B cell (primary cell): ENCODE results near the gene PITPNB. TPM values are rescaled to one million over a fixed set of nuclear protein-coding genes. Genes with fewer than 3 reads are reported as not detected.

ENCODE experiments used
- ATAC-seq: fragments of 200-7000 bp; cut with Tn5 transposase; one replicate; pipeline ENCODE4 v1.10.0; 2021; ENCODE audit warnings: low read depth, mild to moderate bottlenecking, moderate number of reproducible peaks, moderate library complexity
- CTCF ChIA-PET: fragments of 350-600 bp; sonication (Branson Sonifier 250); formaldehyde crosslinking; loops from one replicate; lab custom pipeline; 2021; ENCODE audit warnings: antibody characterized with exemption, inconsistent platforms; lab: Charles Lee
- POLR2A ChIA-PET: fragments of 350-600 bp; sonication (Branson Sonifier 250); formaldehyde crosslinking; loops from one replicate; lab custom pipeline; 2021; ENCODE audit warnings: antibody characterized with exemption; lab: Charles Lee
- DNase-seq: peaks from one replicate; pipeline ENCODE4 v3.0.0; 2013
- H2AFZ ChIP-seq: 2 replicates; pipeline ENCODE4 v1.6.1; 2012; ENCODE audit warnings: mild to moderate bottlenecking, low read depth, low read length; ENCODE audit not compliant: insufficient read depth, poor library complexity, severe bottlenecking
- H3K27ac ChIP-seq, 2 donors: 1 replicate in 1 of 2; 2 replicates in 1 of 2; pipeline ENCODE4 v1.5.1; 2012 to 2013; ENCODE audit warnings: low read length in 2 of 2, mild to moderate bottlenecking in 2 of 2, moderate library complexity in 1 of 2
- H3K27me3 ChIP-seq, 4 experiments: fragments of 200-600 bp in 1 of 4; sonication (generic) in 1 of 4; replicated peaks in 1 of 4; 1 replicate in 2 of 4; 2 replicates in 2 of 4; pipeline versions ENCODE4 v1.6.1 to v1.7.0; 2013 to 2016; ENCODE audit warnings: low read length in 3 of 4, mild to moderate bottlenecking in 2 of 4, mixed read lengths in 1 of 4, moderate library complexity in 1 of 4; ENCODE audit not compliant: insufficient read depth in 4 of 4, control insufficient read depth in 3 of 4; ENCODE audit errors: control extremely low read depth in 1 of 4
- H3K36me3 ChIP-seq, 2 experiments: replicated peaks in 1 of 2; 1 replicate in 1 of 2; 2 replicates in 1 of 2; pipeline versions ENCODE4 v1.6.1 to v1.7.1; 2013; ENCODE audit warnings: low read length in 1 of 2; ENCODE audit not compliant: insufficient read depth in 2 of 2, control insufficient read depth in 1 of 2; ENCODE audit errors: control extremely low read depth in 1 of 2, extremely low read depth in 1 of 2
- H3K4me1 ChIP-seq, 2 donors: fragments of 200-600 bp in 1 of 2; sonication (generic) in 1 of 2; 1 replicate in 1 of 2; 2 replicates in 1 of 2; pipeline versions ENCODE4 v1.5.1 to v1.6.1; 2013 to 2017; ENCODE audit warnings: low read length in 2 of 2; ENCODE audit not compliant: control insufficient read depth in 2 of 2, insufficient read depth in 2 of 2
- H3K4me2 ChIP-seq: replicated peaks from 2 replicates; pipeline ENCODE3; 2012; ENCODE audit warnings: mild to moderate bottlenecking, low read depth, low read length; ENCODE audit not compliant: poor library complexity, severe bottlenecking
- H3K4me3 ChIP-seq, 5 experiments: fragments of 200-600 bp in 1 of 5; sonication (generic) in 1 of 5; 1 replicate in 3 of 5; 2 replicates in 2 of 5; pipeline versions ENCODE4 v1.5.1 to v1.7.0; 2011 to 2016; ENCODE audit warnings: low read length in 4 of 5, mild to moderate bottlenecking in 4 of 5, low read depth in 2 of 5, control low read depth in 1 of 5, moderate library complexity in 1 of 5; ENCODE audit not compliant: insufficient read depth in 1 of 5; ENCODE audit errors: control extremely low read depth in 1 of 5, extremely low read depth in 1 of 5
- H3K79me2 ChIP-seq: fragments of 200-600 bp; sonication (generic); one replicate; pipeline ENCODE4 v1.6.0; 2016; ENCODE audit warnings: low read length; ENCODE audit not compliant: control insufficient read depth, insufficient read depth
- H3K9ac ChIP-seq: fragments of 200-600 bp; sonication (generic); 2 replicates; pipeline ENCODE4 v1.6.1; 2017; ENCODE audit warnings: mild to moderate bottlenecking, low read length, moderate library complexity
- H3K9me3 ChIP-seq, 3 donors: one replicate each; pipeline versions ENCODE4 v1.6.1 to v1.7.1; 2013; ENCODE audit warnings: low read length in 2 of 3; ENCODE audit not compliant: control insufficient read depth in 2 of 3, insufficient read depth in 1 of 3; ENCODE audit errors: control extremely low read depth in 1 of 3
- H4K20me1 ChIP-seq: 2 replicates; pipeline ENCODE4 v1.6.0; 2012; ENCODE audit warnings: mild to moderate bottlenecking, low read length; ENCODE audit not compliant: insufficient read depth, control insufficient read depth, poor library complexity, severe bottlenecking
- H3K27ac Mint-ChIP-seq: one replicate; pipeline ENCODE4 v1.8.0; 2021; ENCODE audit warnings: mixed read lengths
- H3K27me3 Mint-ChIP-seq: one replicate; pipeline ENCODE4 v1.8.0; 2021; ENCODE audit warnings: mixed read lengths
- H3K4me1 Mint-ChIP-seq: one replicate; pipeline ENCODE4 v1.8.0; 2021; ENCODE audit warnings: mixed read lengths
- H3K4me3 Mint-ChIP-seq: one replicate; pipeline ENCODE4 v1.8.0; 2021; ENCODE audit warnings: mixed read lengths
- H3K9me3 Mint-ChIP-seq: one replicate; pipeline ENCODE4 v1.8.0; 2022; ENCODE audit warnings: mixed read lengths; ENCODE audit not compliant: insufficient read depth
- EZH2 ChIP-seq: IDR thresholded peaks from 2 replicates; pipeline ENCODE4 v1.6.1; 2012; ENCODE audit warnings: borderline replicate concordance, low read depth, mild to moderate bottlenecking, moderate library complexity, low read length; ENCODE audit not compliant: insufficient read depth, poor library complexity, severe bottlenecking
- WGBS: methylation state at CpG from one replicate; pipeline ENCODE4 v1.1.5; 2013; ENCODE audit warnings: missing lambda C conversion rate; ENCODE audit not compliant: insufficient coverage; 5-methylcytosine and 5-hydroxymethylcytosine counted together
- intact Hi-C: fragments of 100-400 bp; cut with micrococcal nuclease; formaldehyde crosslinking; loops from one replicate; pipeline ENCODE4 v1.10.0; 2022
- polyA plus RNA-seq: library from polyadenylated mRNA; depleted of rRNA; stranded (reverse); fragments of >200 nt; gene quantifications from 2 replicates; pipeline ENCODE4 v1.2.3, GENCODE V29; 2012
- total RNA-seq, 2 donors: library from RNA; stranded (reverse); fragments of 120-200 nt in 1 of 2; gene quantifications; 1 replicate in 1 of 2; 2 replicates in 1 of 2; pipeline versions ENCODE4 v1.2.3 to v1.2.4, GENCODE V29; 2013 to 2022
- TF ChIP-seq, protein P1 (sequence below): fragments of 200-600 bp; IDR thresholded peaks from one replicate; pipeline ENCODE4 v1.8.0; 2022; ENCODE audit warnings: antibody characterized with exemption, mild to moderate bottlenecking

PITPNB gene
- total and polyA plus RNA-seq, 2 donors (not counting 1 experiment from before 2014, with no cell fraction given), result 17.5 to 82.3 TPM

DNA sequence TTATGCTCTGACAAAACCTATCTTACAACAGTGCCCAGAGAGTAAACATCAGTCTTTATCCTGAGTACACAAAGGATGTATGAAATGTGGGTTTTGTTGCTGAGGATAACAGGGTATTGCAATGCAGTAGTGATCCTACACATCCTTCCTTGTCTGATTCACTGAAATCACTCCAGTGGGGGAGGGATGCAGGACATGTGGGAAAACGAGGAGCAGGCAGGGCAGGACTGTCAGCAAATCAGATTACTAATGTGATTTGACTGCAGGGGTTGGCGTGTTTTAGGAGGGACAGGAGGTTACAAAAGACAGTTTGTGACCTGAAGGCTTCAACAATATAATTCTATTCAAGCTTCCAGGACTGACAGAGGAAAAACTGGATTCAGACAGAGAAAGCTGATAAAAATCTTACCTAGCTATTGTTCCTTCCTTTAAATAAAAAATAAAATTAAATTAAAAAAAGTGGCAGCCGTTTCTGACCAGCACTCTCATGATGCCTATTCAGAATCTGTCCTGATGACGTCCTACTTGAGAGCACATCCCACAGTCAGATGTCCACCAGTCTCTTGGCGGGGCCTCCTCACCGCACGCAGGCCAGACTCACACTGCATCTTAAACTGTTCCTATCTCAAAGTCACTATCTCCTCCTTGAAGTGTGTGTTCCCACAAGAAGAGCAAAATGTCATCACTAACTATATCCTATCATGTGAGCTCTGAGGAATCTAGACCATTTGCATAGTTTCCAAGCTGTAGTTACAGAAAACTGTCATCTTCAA, 66.9 kb downstream of the PITPNB start:
- POLR2A ChIA-PET, result no interaction called here
- no peaks in the 10 kb centered on the region for H4K20me1 ChIP-seq
- WGBS, result 98% methylated on average over 4 of the region's 7 CpGs
- H3K4me1 ChIP-seq, result no peaks in the 10 kb centered on the region
- Mint-ChIP-seq H3K4me3 (no peak overlapping the region), H3K27me3 (no peaks in the 10 kb centered on the region), H3K27ac (no peak overlapping the region), H3K4me1 (no peaks in the 10 kb centered on the region), H3K9me3 (no peaks in the 10 kb centered on the region)
- peaks cover 7 to 76% of the 10 kb centered on the region in 2 experiments for H3K36me3 ChIP-seq
- no peak for TF ChIP-seq EZH2
- ATAC-seq, result no peak
- H2AFZ ChIP-seq, result no peak overlapping the region
- no peak overlapping the region for H3K27ac ChIP-seq
- intact Hi-C loops, result no loop called here
- DNase-seq, result no peak
- CTCF ChIA-PET, result no interaction called here
- H3K9ac ChIP-seq, result no peak overlapping the region
- no peak overlapping the region for H3K4me2 ChIP-seq
- H3K79me2 ChIP-seq, result no peaks in the 10 kb centered on the region
- no peaks in the 10 kb centered on the region for H3K27me3 ChIP-seq
- no peak overlapping the region for H3K4me3 ChIP-seq
- H3K9me3 ChIP-seq, result no peaks in the 10 kb centered on the region

DNA sequence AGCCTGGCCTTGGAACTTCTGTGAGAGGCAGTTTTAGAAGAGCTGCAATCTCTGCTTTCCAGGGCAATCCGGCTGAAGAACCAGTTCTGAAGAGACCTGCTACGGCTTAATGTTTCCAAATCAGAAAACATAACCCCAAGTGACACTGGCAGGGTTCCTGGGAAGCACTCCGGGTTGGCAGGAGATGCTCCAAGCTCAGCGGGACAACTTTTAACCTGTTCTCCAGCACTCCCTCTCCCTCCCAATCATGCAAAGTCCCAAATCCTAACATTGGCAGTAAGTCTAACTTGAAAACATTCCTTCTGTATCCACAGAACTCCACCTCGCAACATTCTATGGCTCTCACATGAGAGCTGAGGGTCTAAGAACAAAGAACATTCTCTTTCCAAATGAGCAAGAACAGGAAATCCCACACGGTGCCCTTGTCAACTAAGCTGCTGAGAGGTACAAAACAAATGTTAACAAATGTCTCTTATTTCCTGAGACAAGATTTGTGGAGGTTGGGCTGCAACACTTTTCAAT, 69.0 kb downstream of the PITPNB start:
- CTCF ChIA-PET, result no interaction called here
- no peak for TF ChIP-seq EZH2
- TF ChIP-seq, protein P1, sequence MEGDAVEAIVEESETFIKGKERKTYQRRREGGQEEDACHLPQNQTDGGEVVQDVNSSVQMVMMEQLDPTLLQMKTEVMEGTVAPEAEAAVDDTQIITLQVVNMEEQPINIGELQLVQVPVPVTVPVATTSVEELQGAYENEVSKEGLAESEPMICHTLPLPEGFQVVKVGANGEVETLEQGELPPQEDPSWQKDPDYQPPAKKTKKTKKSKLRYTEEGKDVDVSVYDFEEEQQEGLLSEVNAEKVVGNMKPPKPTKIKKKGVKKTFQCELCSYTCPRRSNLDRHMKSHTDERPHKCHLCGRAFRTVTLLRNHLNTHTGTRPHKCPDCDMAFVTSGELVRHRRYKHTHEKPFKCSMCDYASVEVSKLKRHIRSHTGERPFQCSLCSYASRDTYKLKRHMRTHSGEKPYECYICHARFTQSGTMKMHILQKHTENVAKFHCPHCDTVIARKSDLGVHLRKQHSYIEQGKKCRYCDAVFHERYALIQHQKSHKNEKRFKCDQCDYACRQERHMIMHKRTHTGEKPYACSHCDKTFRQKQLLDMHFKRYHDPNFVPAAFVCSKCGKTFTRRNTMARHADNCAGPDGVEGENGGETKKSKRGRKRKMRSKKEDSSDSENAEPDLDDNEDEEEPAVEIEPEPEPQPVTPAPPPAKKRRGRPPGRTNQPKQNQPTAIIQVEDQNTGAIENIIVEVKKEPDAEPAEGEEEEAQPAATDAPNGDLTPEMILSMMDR, result no peak
- H3K4me1 ChIP-seq, result no peaks in the 10 kb centered on the region
- no peaks in the 10 kb centered on the region for H3K9me3 Mint-ChIP-seq
- no peak overlapping the region for H3K4me3 Mint-ChIP-seq
- H3K27ac Mint-ChIP-seq, result no peak overlapping the region
- no peaks in the 10 kb centered on the region for H3K4me1 Mint-ChIP-seq
- H3K36me3 ChIP-seq, result peaks cover 3 to 62% of the 10 kb centered on the region in 2 experiments
- DNase-seq, result no peak
- intact Hi-C loops, result no loop called here
- no peaks in the 10 kb centered on the region for H4K20me1 ChIP-seq
- no peak for ATAC-seq
- no peaks in the 10 kb centered on the region for H3K9me3 ChIP-seq
- POLR2A ChIA-PET, result no interaction called here
- H3K27me3 ChIP-seq, result no peaks in the 10 kb centered on the region
- H3K4me2 ChIP-seq, result no peak overlapping the region
- no peaks in the 10 kb centered on the region for H3K27me3 Mint-ChIP-seq
- no peak overlapping the region for H2AFZ ChIP-seq
- no peak overlapping the region for H3K27ac ChIP-seq
- H3K79me2 ChIP-seq, result no peaks in the 10 kb centered on the region
- WGBS, result 72% methylated on average over 5 of the region's 6 CpGs
- no peak overlapping the region for H3K4me3 ChIP-seq
- H3K9ac ChIP-seq, result no peak overlapping the region
